Measurements from ENCODE around the gene NENF.
A peak's percentile ranks its signal among the peaks of the same experiment; 100 is the strongest.

NENF gene

GRCh38 chr1:212477014-212477679 lies 44.4 kb downstream of the NENF start:
- Histone ChIP-seq H3F3A (ENCODE audit: insufficient read depth, low read length) (no peaks in the 10 kb centered on the region), H3K27me3 (ENCODE audit: insufficient read depth, low read length) (peaks cover 8% of the 10 kb centered on the region; the same call in 1 of the 2 replicates), H4K20me1 (ENCODE audit: insufficient read depth, low read length) (no peaks in the 10 kb centered on the region), H3K4me2 (ENCODE audit: low read length) (no peak overlapping the region), H3K79me2 (ENCODE audit: insufficient read depth, low read length) (no peaks in the 10 kb centered on the region), H3K4me1 (ENCODE audit: insufficient read depth, low read length, severe bottlenecking) (no peaks in the 10 kb centered on the region), H3K4me3 (ENCODE audit: low read depth, low read length, poor library complexity, severe bottlenecking) (no peak overlapping the region), H3K9ac (ENCODE audit: low read length) (no peak overlapping the region), H3K9me3 (ENCODE audit: low read length) (no peaks in the 10 kb centered on the region), H3K27ac (ENCODE audit: low read depth, low read length, poor library complexity, severe bottlenecking) (no peak overlapping the region), H3K9me2 (ENCODE audit: low read depth, low read length) (no peaks in the 10 kb centered on the region), H2AFZ (ENCODE audit: low read length) (no peak overlapping the region), H3K36me3 (ENCODE audit: insufficient read depth, low read length) (no peaks in the 10 kb centered on the region)
- TF ChIP-seq CTCF (IDR thresholded peaks at IDR 0.05; ENCODE audit: low read length) (peak; percentile 86), EZH2 (IDR thresholded peaks at IDR 0.05; ENCODE audit: borderline replicate concordance, low read length) (no peak)

GRCh38 chr1:212477680-212478466 lies 45.2 kb downstream of the NENF start:
- Histone ChIP-seq H3K9me3 (ENCODE audit: low read length) (no peaks in the 10 kb centered on the region), H3K4me2 (ENCODE audit: low read length) (no peak overlapping the region), H3K79me2 (ENCODE audit: insufficient read depth, low read length) (no peaks in the 10 kb centered on the region), H3K4me3 (ENCODE audit: low read depth, low read length, poor library complexity, severe bottlenecking) (no peak overlapping the region), H2AFZ (ENCODE audit: low read length) (no peak overlapping the region), H3K9me2 (ENCODE audit: low read depth, low read length) (no peaks in the 10 kb centered on the region), H3K36me3 (ENCODE audit: insufficient read depth, low read length) (no peaks in the 10 kb centered on the region), H4K20me1 (ENCODE audit: insufficient read depth, low read length) (no peaks in the 10 kb centered on the region), H3K27ac (ENCODE audit: low read depth, low read length, poor library complexity, severe bottlenecking) (no peak overlapping the region), H3K4me1 (ENCODE audit: insufficient read depth, low read length, severe bottlenecking) (no peaks in the 10 kb centered on the region), H3K27me3 (ENCODE audit: insufficient read depth, low read length) (peaks cover 8% of the 10 kb centered on the region; the same call in 1 of the 2 replicates), H3F3A (ENCODE audit: insufficient read depth, low read length) (no peaks in the 10 kb centered on the region), H3K9ac (ENCODE audit: low read length) (no peak overlapping the region)
- TF ChIP-seq CTCF (IDR thresholded peaks at IDR 0.05; ENCODE audit: low read length), result no peak
- no peak for TF ChIP-seq EZH2 (IDR thresholded peaks at IDR 0.05; ENCODE audit: borderline replicate concordance, low read length)

- Histone ChIP-seq H3K9me3 (ENCODE audit: low read length) (no peaks in the 10 kb centered on the region), H3K4me2 (ENCODE audit: low read length) (no peak overlapping the region), H2AFZ (ENCODE audit: low read length) (no peak overlapping the region), H4K20me1 (ENCODE audit: insufficient read depth, low read length) (no peaks in the 10 kb centered on the region), H3K4me1 (ENCODE audit: insufficient read depth, low read length, severe bottlenecking) (no peaks in the 10 kb centered on the region), H3K27me3 (ENCODE audit: insufficient read depth, low read length) (peaks cover 7% of the 10 kb centered on the region; the same call in 1 of the 2 replicates), H3F3A (ENCODE audit: insufficient read depth, low read length) (no peaks in the 10 kb centered on the region), H3K79me2 (ENCODE audit: insufficient read depth, low read length) (no peaks in the 10 kb centered on the region), H3K4me3 (ENCODE audit: low read depth, low read length, poor library complexity, severe bottlenecking) (no peak overlapping the region), H3K36me3 (ENCODE audit: insufficient read depth, low read length) (no peaks in the 10 kb centered on the region), H3K9me2 (ENCODE audit: low read depth, low read length) (no peaks in the 10 kb centered on the region), H3K27ac (ENCODE audit: low read depth, low read length, poor library complexity, severe bottlenecking) (no peak overlapping the region), H3K9ac (ENCODE audit: low read length) (no peak overlapping the region)
- no peak for TF ChIP-seq CTCF (IDR thresholded peaks at IDR 0.05; ENCODE audit: low read length)
- no peak for TF ChIP-seq EZH2 (IDR thresholded peaks at IDR 0.05; ENCODE audit: borderline replicate concordance, low read length)
Observed at GRCh38 chr1:212478467-212479025, 45.8 kb downstream of the NENF start.
